SH-SY5Y (cell line): ENCODE data around the gene PLEK2.

Source experiments
- GATA2 ChIP-seq: IDR thresholded peaks from 2 replicates; pipeline ENCODE4 v1.6.1; 2011; ENCODE audit warnings: mild to moderate bottlenecking, low read depth, low read length
- GATA3 ChIP-seq: IDR thresholded peaks from 2 replicates; pipeline ENCODE4 v1.6.1; 2011; ENCODE audit warnings: low read depth, mild to moderate bottlenecking, low read length, moderate library complexity

Gene PLEK2

GRCh38 chr14:67393689-67394088 lies 18.3 kb downstream of the PLEK2 start:
- TF ChIP-seq GATA3 = no peak
- TF ChIP-seq GATA2 = no peak

GRCh38 chr14:67392800-67393199 lies 19.2 kb downstream of the PLEK2 start:
- TF ChIP-seq GATA3 = no peak
- no peak for TF ChIP-seq GATA2

DNA sequence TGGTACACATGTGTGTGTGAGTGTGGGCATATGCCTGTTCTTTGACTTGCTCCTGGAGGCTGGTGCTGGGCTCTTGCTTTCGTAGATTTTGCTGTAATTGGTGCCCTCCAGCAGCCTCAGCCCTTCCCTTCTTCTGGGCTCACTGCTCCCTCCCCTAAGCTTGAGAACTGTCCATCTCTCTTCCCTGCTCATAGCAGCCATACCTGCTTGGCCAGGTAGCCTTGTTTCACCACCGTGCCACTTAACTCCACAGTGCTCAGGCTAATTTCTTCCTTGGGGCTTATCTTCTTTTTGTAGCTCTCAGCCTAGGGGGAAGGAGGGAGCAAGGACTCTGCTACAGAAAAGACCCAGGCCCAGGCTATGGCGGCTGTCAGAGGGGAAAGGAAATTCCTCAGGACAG lies 19.8 kb downstream of the PLEK2 start:
- no peak for TF ChIP-seq GATA2
- no peak for TF ChIP-seq GATA3

- TF ChIP-seq GATA2 (peak; percentile 75), GATA3 (no peak)
These were observed 20.7 kb downstream of the PLEK2 start for GRCh38 chr14:67391268-67391667.

GRCh38 chr14:67389811-67390534 lies 22.0 kb downstream of the PLEK2 start:
- no peak for TF ChIP-seq GATA2
- no peak for TF ChIP-seq GATA3

- TF ChIP-seq GATA2 (no peak), GATA3 (no peak)
These were observed 22.7 kb downstream of the PLEK2 start for GRCh38 chr14:67389275-67389674.

GRCh38 chr14:67387195-67387594 lies 24.8 kb downstream of the PLEK2 start:
- TF ChIP-seq GATA2 (no peak), GATA3 (no peak)

GRCh38 chr14:67385618-67386017 lies 26.3 kb downstream of the PLEK2 start:
- no peak for TF ChIP-seq GATA3
- TF ChIP-seq GATA2 = no peak

GRCh38 chr14:67385120-67385519 lies 26.8 kb downstream of the PLEK2 start:
- no peak for TF ChIP-seq GATA3
- no peak for TF ChIP-seq GATA2

GRCh38 chr14:67377916-67378315 lies 34.0 kb downstream of the PLEK2 start:
- TF ChIP-seq GATA3 = no peak
- no peak for TF ChIP-seq GATA2

GRCh38 chr14:67373347-67373746 lies 38.6 kb downstream of the PLEK2 start:
- TF ChIP-seq GATA2 = no peak
- no peak for TF ChIP-seq GATA3

GRCh38 chr14:67372833-67373232 lies 39.1 kb downstream of the PLEK2 start:
- TF ChIP-seq GATA2 = no peak
- no peak for TF ChIP-seq GATA3

GRCh38 chr14:67371247-67372148 lies 40.5 kb downstream of the PLEK2 start:
- no peak for TF ChIP-seq GATA2
- TF ChIP-seq GATA3 = no peak

- TF ChIP-seq GATA2 = no peak
- TF ChIP-seq GATA3 = no peak
These were observed 41.1 kb downstream of the PLEK2 start for GRCh38 chr14:67370830-67371229.

- TF ChIP-seq GATA3 (no peak), GATA2 (no peak)
These were observed 46.5 kb downstream of the PLEK2 start for GRCh38 chr14:67365476-67365875.
